Neural progenitor cell (in vitro differentiated cells): Measurements from ENCODE around the gene HOATZ.

Experiments
- CTCF ChIP-seq: fragments of 200-600 bp; sonication (generic); IDR thresholded peaks from 2 replicates; pipeline ENCODE4 v1.5.1; 2017; ENCODE audit warnings: antibody characterized with exemption, mild to moderate bottlenecking
- EZH2 ChIP-seq: fragments of 200-600 bp; sonication (generic); IDR thresholded peaks from 2 replicates; pipeline ENCODE4 v1.6.1; 2017; ENCODE audit warnings: antibody characterized with exemption, mild to moderate bottlenecking, moderate library complexity

- TF ChIP-seq CTCF (no peak), EZH2 (no peak)
Observed at GRCh38 chr11:111500481-111500880, 14.1 kb upstream of the HOATZ start.
